ENCODE results near the gene DRG2.
A peak's percentile ranks its signal among the peaks of the same experiment; 100 is the strongest.

The DRG2 gene

GRCh38 chr17:18039535-18040260 is 48.0 kb upstream of the DRG2 start:
- Histone ChIP-seq H2BK12ac (ENCODE audit: low read length in 2 of 2) (peak overlapping the region in 1 of 2 experiments; percentile 58), H2AK5ac (ENCODE audit: low read length, severe bottlenecking) (no peak overlapping the region), H2BK120ac (ENCODE audit: low read depth, low read length) (peak overlapping the region; percentile 24), H3K4ac (ENCODE audit: low read depth in 1 of 2, low read length in 2 of 2) (peak overlapping the region; percentile 19 to 48), H3K9me3 (ENCODE audit: control insufficient read depth, low read length) (no peaks in the 10 kb centered on the region), H3K4me2 (ENCODE audit: low read length, poor library complexity, severe bottlenecking) (peak overlapping the region; percentile 67), H3K4me1 (ENCODE audit: control insufficient read depth, insufficient read depth, low read depth, low read length) (peaks cover 16% of the 10 kb centered on the region), H3K27me3 (ENCODE audit: control insufficient read depth in 1 of 2, insufficient read depth in 1 of 2, low read length in 2 of 2) (no peaks in the 10 kb centered on the region), H3K23ac (ENCODE audit: low read length in 2 of 2) (peak overlapping the region; percentile 68 to 79), H2BK5ac (ENCODE audit: low read depth, low read length, poor library complexity, severe bottlenecking) (no peak overlapping the region), H2AFZ (ENCODE audit: low read depth, low read length) (peak overlapping the region; percentile 77), H3K14ac (ENCODE audit: low read length in 2 of 2) (peak overlapping the region in 1 of 2 experiments; percentile 51), H2BK15ac (ENCODE audit: low read depth, poor library complexity, severe bottlenecking) (no peak overlapping the region), H3K79me1 (replicated peaks; ENCODE audit: low read length, poor library complexity, severe bottlenecking) (peaks cover 49% of the 10 kb centered on the region), H4K91ac (ENCODE audit: low read length) (peak overlapping the region; percentile 70), H3K27ac (ENCODE audit: low read length, poor library complexity, severe bottlenecking) (no peak overlapping the region), H3K9ac (ENCODE audit: low read length) (peak overlapping the region; percentile 92), H3K4me3 (ENCODE audit: insufficient read depth in 1 of 2, low read depth in 1 of 2, low read length in 2 of 2) (peak overlapping the region; percentile 89 to 93), H3K18ac (ENCODE audit: low read depth in 1 of 2, low read length in 2 of 2) (peak overlapping the region; percentile 56 to 82), H3K36me3 (ENCODE audit: control insufficient read depth in 1 of 2, insufficient read depth in 2 of 2, low read depth in 1 of 2, low read length in 2 of 2) (peaks cover 0 to 8% of the 10 kb centered on the region in 2 experiments), H4K8ac (ENCODE audit: low read length) (peak overlapping the region; percentile 55)
- WGBS: under 1% methylated on average over 64 of the region's 81 CpGs
- peak; percentile 30 for DNase-seq

GRCh38 chr17:18040261-18040858 is 47.4 kb upstream of the DRG2 start:
- Histone ChIP-seq H2BK120ac (ENCODE audit: low read depth, low read length) (no peak overlapping the region), H4K8ac (ENCODE audit: low read length) (no peak overlapping the region), H3K9ac (ENCODE audit: low read length) (peak overlapping the region; percentile 92), H3K9me3 (ENCODE audit: control insufficient read depth, low read length) (no peaks in the 10 kb centered on the region), H2AFZ (ENCODE audit: low read depth, low read length) (no peak overlapping the region), H3K4me1 (ENCODE audit: control insufficient read depth, insufficient read depth, low read depth, low read length) (peaks cover 16% of the 10 kb centered on the region), H2BK5ac (ENCODE audit: low read depth, low read length, poor library complexity, severe bottlenecking) (no peak overlapping the region), H2BK12ac (ENCODE audit: low read length in 2 of 2) (no peak overlapping the region), H2AK5ac (ENCODE audit: low read length, severe bottlenecking) (peak overlapping the region; percentile 26), H4K91ac (ENCODE audit: low read length) (no peak overlapping the region), H3K27ac (ENCODE audit: low read length, poor library complexity, severe bottlenecking) (no peak overlapping the region), H3K4me2 (ENCODE audit: low read length, poor library complexity, severe bottlenecking) (peak overlapping the region; percentile 67), H3K27me3 (ENCODE audit: control insufficient read depth in 1 of 2, insufficient read depth in 1 of 2, low read length in 2 of 2) (no peaks in the 10 kb centered on the region), H3K36me3 (ENCODE audit: control insufficient read depth in 1 of 2, insufficient read depth in 2 of 2, low read depth in 1 of 2, low read length in 2 of 2) (peaks cover 0 to 15% of the 10 kb centered on the region in 2 experiments), H3K18ac (ENCODE audit: low read depth in 1 of 2, low read length in 2 of 2) (no peak overlapping the region), H3K4me3 (ENCODE audit: insufficient read depth in 1 of 2, low read depth in 1 of 2, low read length in 2 of 2) (peak overlapping the region; percentile 89 to 93), H3K23ac (ENCODE audit: low read length in 2 of 2) (peak overlapping the region in 1 of 2 experiments; percentile 1), H3K4ac (ENCODE audit: low read depth in 1 of 2, low read length in 2 of 2) (peak overlapping the region in 1 of 2 experiments; percentile 5), H3K79me1 (replicated peaks; ENCODE audit: low read length, poor library complexity, severe bottlenecking) (peaks cover 51% of the 10 kb centered on the region), H3K14ac (ENCODE audit: low read length in 2 of 2) (no peak overlapping the region), H2BK15ac (ENCODE audit: low read depth, poor library complexity, severe bottlenecking) (no peak overlapping the region)
- DNase-seq: no peak
- WGBS: 48% methylated on average over 6 of the region's 6 CpGs

GRCh38 chr17:18041776-18042175 is 46.0 kb upstream of the DRG2 start:
- Histone ChIP-seq H3K36me3 (ENCODE audit: control insufficient read depth in 1 of 2, insufficient read depth in 2 of 2, low read depth in 1 of 2, low read length in 2 of 2) (peaks cover 0 to 26% of the 10 kb centered on the region in 2 experiments), H3K4me1 (ENCODE audit: control insufficient read depth, insufficient read depth, low read depth, low read length) (peaks cover 25% of the 10 kb centered on the region), H2BK5ac (ENCODE audit: low read depth, low read length, poor library complexity, severe bottlenecking) (no peak overlapping the region), H3K4me2 (ENCODE audit: low read length, poor library complexity, severe bottlenecking) (no peak overlapping the region), H3K9me3 (ENCODE audit: control insufficient read depth, low read length) (no peaks in the 10 kb centered on the region), H4K8ac (ENCODE audit: low read length) (no peak overlapping the region), H3K4ac (ENCODE audit: low read depth in 1 of 2, low read length in 2 of 2) (no peak overlapping the region), H4K91ac (ENCODE audit: low read length) (no peak overlapping the region), H3K79me1 (replicated peaks; ENCODE audit: low read length, poor library complexity, severe bottlenecking) (peaks cover 47% of the 10 kb centered on the region), H2BK15ac (ENCODE audit: low read depth, poor library complexity, severe bottlenecking) (no peak overlapping the region), H3K9ac (ENCODE audit: low read length) (peak overlapping the region; percentile 75), H2BK120ac (ENCODE audit: low read depth, low read length) (no peak overlapping the region), H2AFZ (ENCODE audit: low read depth, low read length) (no peak overlapping the region), H3K27me3 (ENCODE audit: control insufficient read depth in 1 of 2, insufficient read depth in 1 of 2, low read length in 2 of 2) (no peaks in the 10 kb centered on the region), H3K4me3 (ENCODE audit: insufficient read depth in 1 of 2, low read depth in 1 of 2, low read length in 2 of 2) (peak overlapping the region in 1 of 2 experiments; percentile 16), H3K14ac (ENCODE audit: low read length in 2 of 2) (no peak overlapping the region), H3K18ac (ENCODE audit: low read depth in 1 of 2, low read length in 2 of 2) (no peak overlapping the region), H3K27ac (ENCODE audit: low read length, poor library complexity, severe bottlenecking) (no peak overlapping the region), H2AK5ac (ENCODE audit: low read length, severe bottlenecking) (peak overlapping the region; percentile 36), H2BK12ac (ENCODE audit: low read length in 2 of 2) (no peak overlapping the region), H3K23ac (ENCODE audit: low read length in 2 of 2) (no peak overlapping the region)
- 80% methylated on average over 1 of the region's 1 CpG for WGBS
- peak; percentile 68 for DNase-seq

GRCh38 chr17:18042983-18043382 is 44.8 kb upstream of the DRG2 start:
- WGBS: 84% methylated on average over 8 of the region's 8 CpGs
- no peaks in the 10 kb centered on the region for H3K9me3 ChIP-seq (ENCODE audit: control insufficient read depth, low read length)
- no peak overlapping the region for H3K14ac ChIP-seq (ENCODE audit: low read length in 2 of 2)
- H2BK15ac ChIP-seq (ENCODE audit: low read depth, poor library complexity, severe bottlenecking): no peak overlapping the region
- no peak overlapping the region for H2AFZ ChIP-seq (ENCODE audit: low read depth, low read length)
- H3K4me2 ChIP-seq (ENCODE audit: low read length, poor library complexity, severe bottlenecking): no peak overlapping the region
- DNase-seq: no peak
- H3K18ac ChIP-seq (ENCODE audit: low read depth in 1 of 2, low read length in 2 of 2): no peak overlapping the region
- H3K79me1 ChIP-seq (replicated peaks; ENCODE audit: low read length, poor library complexity, severe bottlenecking): peaks cover 38% of the 10 kb centered on the region
- H2BK12ac ChIP-seq (ENCODE audit: low read length in 2 of 2): no peak overlapping the region
- no peak overlapping the region for H3K4me3 ChIP-seq (ENCODE audit: insufficient read depth in 1 of 2, low read depth in 1 of 2, low read length in 2 of 2)
- H2AK5ac ChIP-seq (ENCODE audit: low read length, severe bottlenecking): peak overlapping the region; percentile 11
- no peak overlapping the region for H2BK5ac ChIP-seq (ENCODE audit: low read depth, low read length, poor library complexity, severe bottlenecking)
- H3K27me3 ChIP-seq (ENCODE audit: control insufficient read depth in 1 of 2, insufficient read depth in 1 of 2, low read length in 2 of 2): no peaks in the 10 kb centered on the region
- peaks cover 4 to 36% of the 10 kb centered on the region in 2 experiments for H3K36me3 ChIP-seq (ENCODE audit: control insufficient read depth in 1 of 2, insufficient read depth in 2 of 2, low read depth in 1 of 2, low read length in 2 of 2)
- no peak overlapping the region for H3K23ac ChIP-seq (ENCODE audit: low read length in 2 of 2)
- H3K4ac ChIP-seq (ENCODE audit: low read depth in 1 of 2, low read length in 2 of 2): no peak overlapping the region
- H3K4me1 ChIP-seq (ENCODE audit: control insufficient read depth, insufficient read depth, low read depth, low read length): peaks cover 28% of the 10 kb centered on the region
- no peak overlapping the region for H3K27ac ChIP-seq (ENCODE audit: low read length, poor library complexity, severe bottlenecking)
- no peak overlapping the region for H4K91ac ChIP-seq (ENCODE audit: low read length)
- no peak overlapping the region for H4K8ac ChIP-seq (ENCODE audit: low read length)
- H2BK120ac ChIP-seq (ENCODE audit: low read depth, low read length): no peak overlapping the region
- H3K9ac ChIP-seq (ENCODE audit: low read length): peak overlapping the region; percentile 18

Data from mesenchymal stem cell (in vitro differentiated cells and primary cell).